Fibroblast of skin of right quadriceps (primary cell): Measurements from ENCODE around the gene APOL4.
"Not testable (repeated sequence)": the region's sequence is repeated elsewhere in the genome, so short reads cannot be mapped to it uniquely, and the experiment has no call there.

Source experiments
- DNase-seq: peaks from one replicate; pipeline ENCODE4 v3.0.0-alpha.2; 2013

Gene APOL4

GRCh38 chr22:36204632-36205015 lies 3.0 kb upstream of the APOL4 start:
- no peak for DNase-seq

- no peak for DNase-seq
Observed at GRCh38 chr22:36204001-36204631, 2.5 kb upstream of the APOL4 start.

- DNase-seq = not testable (repeated sequence)
Observed at GRCh38 chr22:36203441-36203840, 1.8 kb upstream of the APOL4 start.

- not testable (repeated sequence) for DNase-seq
Observed at GRCh38 chr22:36202906-36203305, 1.3 kb upstream of the APOL4 start.

- DNase-seq = not testable (repeated sequence)
Observed at GRCh38 chr22:36201025-36201424, 584 bp downstream of the APOL4 start.

- no peak for DNase-seq
Observed at GRCh38 chr22:36199001-36199551, 2.5 kb downstream of the APOL4 start.

GRCh38 chr22:36198536-36198935 lies 3.1 kb downstream of the APOL4 start:
- no peak for DNase-seq

- no peak for DNase-seq
Observed at GRCh38 chr22:36197514-36198146, 4.0 kb downstream of the APOL4 start.

GRCh38 chr22:36197065-36197440 lies 4.6 kb downstream of the APOL4 start:
- DNase-seq = peak; percentile 81

GRCh38 chr22:36196254-36197064 lies 5.2 kb downstream of the APOL4 start:
- peak; percentile 45 for DNase-seq

- DNase-seq = peak; percentile 76
Observed at GRCh38 chr22:36194971-36195370, 6.6 kb downstream of the APOL4 start.

GRCh38 chr22:36194385-36194784 lies 7.2 kb downstream of the APOL4 start:
- DNase-seq = no peak

- DNase-seq = no peak
Observed at GRCh38 chr22:36193577-36193976, 8.0 kb downstream of the APOL4 start.

- no peak for DNase-seq
Observed at GRCh38 chr22:36193171-36193570, 8.4 kb downstream of the APOL4 start.

- peak; percentile 43 for DNase-seq
Observed at GRCh38 chr22:36192542-36192941, 9.1 kb downstream of the APOL4 start.

GRCh38 chr22:36191106-36191836 lies 10.3 kb downstream of the APOL4 start:
- no peak for DNase-seq

- not testable (repeated sequence) for DNase-seq
Observed at GRCh38 chr22:36187862-36188261, 13.7 kb downstream of the APOL4 start.

- DNase-seq = no peak
Observed at GRCh38 chr22:36185828-36186624, 15.6 kb downstream of the APOL4 start.

GRCh38 chr22:36184433-36185025 lies 17.1 kb downstream of the APOL4 start:
- DNase-seq = peak; percentile 56

GRCh38 chr22:36183446-36183845 lies 18.2 kb downstream of the APOL4 start:
- DNase-seq = no peak

GRCh38 chr22:36182857-36183256 lies 18.8 kb downstream of the APOL4 start:
- DNase-seq = no peak

GRCh38 chr22:36182056-36182455 lies 19.6 kb downstream of the APOL4 start:
- DNase-seq = no peak
